CD4-positive, alpha-beta T cell treated with Interleukin-15 for 4 hours (primary cell): ENCODE measurements around the gene ASB18.

Source experiments
- DNase-seq: peaks from one replicate; pipeline ENCODE4 v3.0.0-alpha.2; 2020; ENCODE audit warnings: low spot score

ASB18 gene

GRCh38 chr2:236173729-236174607 lies 90.2 kb downstream of the ASB18 start:
- no peak for DNase-seq

- no peak for DNase-seq
Observed at GRCh38 chr2:236173036-236173728, 91.0 kb downstream of the ASB18 start.

- no peak for DNase-seq
Observed at GRCh38 chr2:236172255-236173035, 91.8 kb downstream of the ASB18 start.

GRCh38 chr2:236171680-236172254 lies 92.4 kb downstream of the ASB18 start:
- DNase-seq, result no peak

GRCh38 chr2:236171181-236171679 lies 93.0 kb downstream of the ASB18 start:
- DNase-seq, result no peak

GRCh38 chr2:236170590-236171165 lies 93.5 kb downstream of the ASB18 start:
- no peak for DNase-seq

- no peak for DNase-seq
Observed at GRCh38 chr2:236169741-236170589, 94.2 kb downstream of the ASB18 start.

- no peak for DNase-seq
Observed at GRCh38 chr2:236169151-236169721, 95.0 kb downstream of the ASB18 start.

- no peak for DNase-seq
Observed at GRCh38 chr2:236168110-236169080, 95.8 kb downstream of the ASB18 start, which contains the start of gene GBX2. TSS of gene GBX2 (minus strand) at chr2:236168386. CDS start at chr2:236167971, 415 bp downstream.

- no peak for DNase-seq
Observed at GRCh38 chr2:236167297-236168109, 96.7 kb downstream of the ASB18 start.

GRCh38 chr2:236166796-236167296 lies 97.4 kb downstream of the ASB18 start:
- no peak for DNase-seq

GRCh38 chr2:236165842-236166795 lies 98.1 kb downstream of the ASB18 start:
- DNase-seq, result no peak

- DNase-seq, result no peak
Observed at GRCh38 chr2:236164925-236165841, 99.0 kb downstream of the ASB18 start.

GRCh38 chr2:236164201-236164924 lies 99.8 kb downstream of the ASB18 start:
- DNase-seq, result no peak
